ENCODE measurements around the gene PADI2.

The PADI2 gene

GRCh38 chr1:17119076-17119772 lies at the start of gene PADI2:
TSS of gene PADI2 (minus strand) at chr1:17119451. CDS start at chr1:17119371, 80 bp downstream.
- DNase-seq (ENCODE audit: low read depth): peak; percentile 58

- DNase-seq (ENCODE audit: low read depth): peak; percentile 95
Observed at GRCh38 chr1:17168091-17168876, 49.0 kb upstream of the PADI2 start.

GRCh38 chr1:17167786-17168090 lies 48.5 kb upstream of the PADI2 start:
- DNase-seq (ENCODE audit: low read depth): no peak

GRCh38 chr1:17167041-17167785 lies 48.0 kb upstream of the PADI2 start:
- DNase-seq (ENCODE audit: low read depth): peak; percentile 18

GRCh38 chr1:17165823-17166222 lies 46.6 kb upstream of the PADI2 start:
- no peak for DNase-seq (ENCODE audit: low read depth)

GRCh38 chr1:17163789-17164666 lies 44.8 kb upstream of the PADI2 start:
- no peak for DNase-seq (ENCODE audit: low read depth)

GRCh38 chr1:17163371-17163770 lies 44.1 kb upstream of the PADI2 start:
- no peak for DNase-seq (ENCODE audit: low read depth)

- peak; percentile 36 for DNase-seq (ENCODE audit: low read depth)
Observed at GRCh38 chr1:17162941-17163340, 43.7 kb upstream of the PADI2 start.

GRCh38 chr1:17161926-17162800 lies 42.9 kb upstream of the PADI2 start:
- no peak for DNase-seq (ENCODE audit: low read depth)

GRCh38 chr1:17161137-17161740 lies 42.0 kb upstream of the PADI2 start:
- DNase-seq (ENCODE audit: low read depth): peak; percentile 19

- DNase-seq (ENCODE audit: low read depth): no peak
Observed at GRCh38 chr1:17158961-17159360, 39.7 kb upstream of the PADI2 start.

- peak; percentile 6 for DNase-seq (ENCODE audit: low read depth)
Observed at GRCh38 chr1:17156108-17156507, 36.9 kb upstream of the PADI2 start.

GRCh38 chr1:17155257-17155920 lies 36.1 kb upstream of the PADI2 start:
- DNase-seq (ENCODE audit: low read depth): no peak

GRCh38 chr1:17149771-17150170 lies 30.5 kb upstream of the PADI2 start:
- no peak for DNase-seq (ENCODE audit: low read depth)

GRCh38 chr1:17148950-17149608 lies 29.8 kb upstream of the PADI2 start:
- no peak for DNase-seq (ENCODE audit: low read depth)

- no peak for DNase-seq (ENCODE audit: low read depth)
Observed at GRCh38 chr1:17145648-17146047, 26.4 kb upstream of the PADI2 start.

- no peak for DNase-seq (ENCODE audit: low read depth)
Observed at GRCh38 chr1:17143760-17144159, 24.5 kb upstream of the PADI2 start.

GRCh38 chr1:17141441-17142197 lies 22.4 kb upstream of the PADI2 start:
- DNase-seq (ENCODE audit: low read depth): no peak

- no peak for DNase-seq (ENCODE audit: low read depth)
Observed at GRCh38 chr1:17140279-17140678, 21.0 kb upstream of the PADI2 start.
